IPS-18c (cell line): Measurements from ENCODE around the gene TACR3.
"Not testable (repeated sequence)": the region's sequence is repeated elsewhere in the genome, so short reads cannot be mapped to it uniquely, and the experiment has no call there.

Experiments
- H3K4me3 ChIP-seq: 2 replicates; pipeline ENCODE4 v1.7.0; 2013; ENCODE audit warnings: low read depth, mild to moderate bottlenecking, low read length, moderate library complexity; ENCODE audit not compliant: insufficient read depth
- H3K9me3 ChIP-seq: one replicate; pipeline ENCODE4 v1.6.1; 2013; ENCODE audit warnings: mild to moderate bottlenecking, low read length, moderate library complexity; ENCODE audit not compliant: control insufficient read depth, insufficient read depth

TACR3 gene, protein sequence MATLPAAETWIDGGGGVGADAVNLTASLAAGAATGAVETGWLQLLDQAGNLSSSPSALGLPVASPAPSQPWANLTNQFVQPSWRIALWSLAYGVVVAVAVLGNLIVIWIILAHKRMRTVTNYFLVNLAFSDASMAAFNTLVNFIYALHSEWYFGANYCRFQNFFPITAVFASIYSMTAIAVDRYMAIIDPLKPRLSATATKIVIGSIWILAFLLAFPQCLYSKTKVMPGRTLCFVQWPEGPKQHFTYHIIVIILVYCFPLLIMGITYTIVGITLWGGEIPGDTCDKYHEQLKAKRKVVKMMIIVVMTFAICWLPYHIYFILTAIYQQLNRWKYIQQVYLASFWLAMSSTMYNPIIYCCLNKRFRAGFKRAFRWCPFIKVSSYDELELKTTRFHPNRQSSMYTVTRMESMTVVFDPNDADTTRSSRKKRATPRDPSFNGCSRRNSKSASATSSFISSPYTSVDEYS

DNA sequence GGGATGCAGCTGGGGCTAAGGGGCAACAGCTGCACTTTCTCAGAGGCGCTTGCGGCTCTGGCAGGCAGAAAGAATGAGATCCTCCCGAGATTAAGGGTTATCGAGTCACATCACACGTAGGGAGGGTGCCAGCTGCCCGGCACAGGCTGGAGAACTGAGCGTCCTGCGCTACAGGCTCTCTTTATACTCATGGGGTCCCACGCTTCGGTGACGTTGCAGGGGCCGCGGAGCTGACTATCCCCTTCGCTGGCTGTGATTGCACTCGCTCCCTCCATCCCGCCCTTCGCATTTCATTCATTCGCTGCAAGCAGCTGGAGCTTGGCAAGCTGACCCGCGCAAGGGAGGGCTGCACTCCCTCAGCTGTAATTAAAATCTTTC, at the start of gene TACR3:
Gene TACR3 (minus strand): TSS at position 156 of the 378 bp plus-strand sequence. CDS start 310 bp downstream, outside the sequence.
- Histone ChIP-seq H3K4me3 (peak within 1 kb of the TSS; percentile 64), H3K9me3 (no peaks in the 10 kb centered on the region)

DNA sequence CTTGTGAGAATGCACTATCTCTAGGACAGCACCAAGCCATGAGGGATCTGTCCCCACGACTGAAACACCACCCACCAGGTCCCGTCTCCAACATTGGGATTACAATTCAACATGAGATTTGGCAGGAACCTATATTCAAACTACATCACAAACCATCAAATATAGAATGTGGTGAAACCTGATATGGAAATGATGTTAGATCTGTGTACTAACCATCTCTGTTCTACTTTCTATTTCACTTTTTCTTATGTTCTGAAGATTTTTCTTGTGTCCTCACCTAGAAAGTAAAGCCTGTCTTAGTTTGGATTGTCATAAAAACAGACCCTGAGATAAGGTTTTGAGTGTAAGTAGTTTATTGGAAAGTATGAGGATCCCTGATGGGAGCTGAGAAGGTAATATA, 37.8 kb upstream of the TACR3 start:
- Histone ChIP-seq H3K4me3 (no peak overlapping the region), H3K9me3 (no peaks in the 10 kb centered on the region)

DNA sequence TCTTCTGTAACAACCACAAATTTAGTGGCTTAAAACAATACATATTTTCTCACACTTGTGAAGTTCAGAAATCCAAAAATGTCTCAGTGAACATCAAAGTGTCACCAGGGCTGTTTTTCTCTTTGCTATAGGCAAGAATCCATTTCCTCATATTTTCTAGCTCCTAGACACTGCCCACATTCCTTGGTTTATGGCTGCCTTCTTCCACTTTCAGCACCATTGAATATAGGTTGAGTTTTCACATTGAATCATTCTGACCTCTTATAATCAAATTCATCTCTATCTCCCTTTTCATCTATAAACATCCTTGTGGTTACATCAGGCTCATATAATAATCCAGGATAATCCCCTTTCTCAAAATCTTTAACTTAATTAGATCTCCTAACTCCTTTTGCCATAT, 37.0 kb upstream of the TACR3 start:
- H3K4me3 ChIP-seq: no peak overlapping the region
- no peaks in the 10 kb centered on the region for H3K9me3 ChIP-seq

DNA sequence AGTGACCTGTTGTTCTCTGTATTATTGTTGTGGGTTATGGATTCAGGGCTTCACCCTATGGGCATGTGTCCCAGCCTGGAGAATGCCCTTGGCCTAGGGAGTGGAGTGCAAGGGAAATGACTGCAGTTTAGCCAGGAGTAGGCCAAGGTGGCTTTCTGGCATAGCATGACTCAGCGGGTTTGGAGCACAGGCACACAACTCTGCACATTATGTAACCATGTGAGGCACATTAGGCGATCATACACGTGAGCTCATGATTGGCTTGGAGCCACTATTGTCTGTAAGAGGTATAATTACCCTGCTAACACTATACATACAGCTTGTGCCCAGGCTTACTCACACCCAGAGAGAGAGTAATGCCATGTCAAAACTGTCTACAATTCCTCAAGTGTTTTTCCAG, 35.1 kb upstream of the TACR3 start:
- Histone ChIP-seq H3K9me3 (no peaks in the 10 kb centered on the region), H3K4me3 (no peak overlapping the region)

DNA sequence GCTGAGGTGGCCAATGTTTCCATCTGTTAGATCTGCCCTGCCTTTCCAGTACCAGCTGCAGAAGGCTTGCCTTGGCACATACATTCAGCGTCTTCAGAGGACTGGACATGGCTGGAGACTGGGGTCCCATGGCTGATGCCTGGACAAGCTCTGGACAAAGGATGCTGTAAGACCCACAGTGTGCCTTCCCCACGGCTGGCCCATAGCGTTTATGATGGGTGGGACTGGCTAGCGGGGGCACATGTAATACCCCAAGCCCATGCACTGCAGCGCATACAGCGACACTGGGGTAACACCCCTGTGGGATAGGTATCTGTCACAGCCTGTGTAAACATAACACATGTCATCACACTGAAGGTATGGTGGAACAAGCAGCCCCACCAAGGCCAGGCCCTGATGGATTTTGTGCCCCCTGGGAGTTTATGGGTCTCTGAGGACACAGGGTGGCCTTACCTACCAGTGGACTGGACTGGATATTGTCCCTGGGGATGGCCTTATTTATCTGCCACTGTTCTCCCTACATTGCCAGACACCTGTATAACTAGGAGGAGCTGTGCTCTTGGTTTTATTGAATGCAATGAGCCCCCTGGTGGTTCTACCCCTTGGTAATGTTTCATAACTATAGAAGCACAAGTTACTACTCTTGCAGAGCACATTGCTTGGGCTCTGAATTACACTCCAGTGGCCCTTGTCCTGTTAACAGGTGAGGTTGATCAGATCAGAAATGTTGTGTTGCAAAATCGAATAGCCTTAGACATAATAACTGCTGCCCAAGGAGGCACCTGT, 34.3 kb upstream of the TACR3 start:
- no peak overlapping the region for H3K4me3 ChIP-seq
- no peaks in the 10 kb centered on the region for H3K9me3 ChIP-seq

DNA sequence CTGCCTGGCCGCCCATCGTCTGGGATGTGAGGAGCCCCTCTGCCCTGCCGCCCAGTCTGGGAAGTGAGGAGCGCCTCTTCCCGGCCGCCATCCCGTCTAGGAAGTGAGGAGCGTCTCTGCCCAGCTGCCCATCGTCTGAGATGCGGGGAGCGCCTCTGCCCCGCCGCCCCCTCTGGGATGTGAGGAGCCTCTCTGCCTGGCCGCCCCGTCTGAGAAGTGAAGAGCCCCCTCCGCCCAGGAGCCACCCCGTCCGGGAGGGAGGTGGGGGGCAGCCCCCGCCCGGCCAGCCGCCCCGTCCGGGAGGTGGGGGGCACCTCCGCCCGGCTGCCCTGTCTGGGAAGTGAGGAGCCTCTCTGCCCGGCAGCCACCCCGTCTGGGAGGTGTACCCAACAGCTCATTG, 3.4 kb upstream of the TACR3 start:
- H3K4me3 ChIP-seq, H3K9me3 ChIP-seq: not testable (repeated sequence)

DNA sequence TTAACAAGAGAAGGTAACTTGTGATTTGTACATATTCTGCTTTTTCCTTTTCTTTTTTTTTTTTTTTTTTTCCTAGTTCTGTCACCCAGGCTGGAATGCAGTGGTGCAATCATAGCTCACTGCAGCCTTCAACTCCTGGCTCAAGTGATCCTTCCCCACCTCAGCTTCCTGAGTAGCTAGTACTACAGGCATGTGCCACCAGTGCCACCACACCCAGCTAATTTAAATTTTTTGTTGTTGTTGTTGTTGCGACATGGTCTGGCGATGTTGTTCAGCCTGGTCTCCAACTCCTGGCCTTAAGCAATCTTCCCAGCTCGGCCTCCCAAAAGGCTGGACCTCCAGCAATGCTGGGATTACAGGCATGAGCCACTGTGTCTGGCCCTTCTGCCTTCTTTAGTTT, 1.5 kb upstream of the TACR3 start:
- no peak overlapping the region for H3K4me3 ChIP-seq
- no peaks in the 10 kb centered on the region for H3K9me3 ChIP-seq

DNA sequence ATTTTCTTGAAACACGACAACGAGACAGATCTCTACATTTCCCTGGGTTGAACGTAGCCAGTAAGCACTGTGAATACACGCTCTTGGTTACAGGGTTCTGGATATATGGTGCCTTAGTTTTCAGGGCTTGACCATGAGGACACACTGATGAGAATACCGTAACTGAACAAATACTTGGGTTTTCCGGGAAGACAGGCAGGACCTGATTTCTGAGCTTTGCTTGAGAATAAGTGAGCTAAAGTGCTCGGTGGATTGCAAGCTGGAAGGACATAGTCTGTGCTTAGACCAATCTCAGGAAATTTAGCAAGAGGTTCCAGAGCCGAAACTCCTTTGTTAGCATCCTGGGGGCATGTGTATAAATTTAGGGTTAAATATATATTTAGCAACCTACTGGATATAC, 876 bp upstream of the TACR3 start:
- Histone ChIP-seq H3K4me3 (peak overlapping the region; percentile 64; the same call in 1 of the 2 replicates), H3K9me3 (no peaks in the 10 kb centered on the region)

DNA sequence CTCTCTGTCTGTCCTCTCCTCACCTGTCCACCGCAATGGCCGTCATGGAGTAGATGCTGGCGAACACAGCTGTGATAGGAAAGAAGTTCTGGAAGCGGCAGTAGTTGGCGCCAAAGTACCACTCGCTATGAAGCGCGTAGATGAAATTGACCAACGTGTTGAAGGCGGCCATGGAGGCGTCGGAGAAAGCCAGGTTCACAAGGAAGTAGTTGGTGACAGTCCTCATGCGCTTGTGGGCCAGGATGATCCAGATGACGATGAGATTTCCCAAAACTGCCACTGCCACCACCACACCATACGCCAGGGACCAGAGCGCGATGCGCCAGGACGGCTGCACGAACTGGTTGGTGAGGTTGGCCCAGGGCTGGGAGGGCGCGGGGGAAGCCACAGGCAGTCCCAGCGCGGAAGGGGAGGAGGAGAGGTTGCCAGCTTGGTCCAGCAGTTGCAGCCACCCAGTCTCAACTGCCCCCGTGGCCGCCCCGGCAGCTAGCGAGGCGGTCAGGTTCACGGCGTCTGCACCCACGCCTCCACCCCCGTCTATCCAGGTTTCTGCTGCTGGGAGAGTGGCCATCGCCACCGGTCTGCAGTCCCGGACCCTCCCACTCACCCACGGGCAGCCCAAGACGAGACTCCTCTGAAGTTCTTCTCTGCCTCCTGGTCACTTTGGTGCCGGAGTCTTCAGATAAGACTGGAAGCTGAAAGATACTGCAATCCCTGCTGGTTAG, 518 bp downstream of the TACR3 start:
- H3K4me3 ChIP-seq: peak overlapping the region; percentile 64
- no peaks in the 10 kb centered on the region for H3K9me3 ChIP-seq

DNA sequence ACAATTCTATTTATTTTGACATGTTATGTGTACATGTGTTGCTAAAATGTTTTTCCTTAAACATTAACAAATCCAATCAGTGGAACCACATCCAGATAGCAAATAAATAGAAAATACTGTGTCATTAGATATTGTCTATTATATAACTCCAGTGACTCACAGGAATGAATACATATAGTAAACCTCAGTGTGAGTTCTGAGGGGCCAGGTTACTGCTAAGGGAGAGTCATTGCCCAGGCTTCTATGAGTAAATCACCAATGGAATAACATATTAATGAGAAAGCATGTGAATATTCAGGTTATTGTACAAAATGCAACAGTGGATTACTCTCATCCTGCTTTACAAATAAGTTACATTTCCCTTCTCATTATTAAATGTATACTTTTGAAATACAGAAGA, 27.2 kb downstream of the TACR3 start:
- H3K9me3 ChIP-seq: no peaks in the 10 kb centered on the region
- H3K4me3 ChIP-seq: no peak overlapping the region

DNA sequence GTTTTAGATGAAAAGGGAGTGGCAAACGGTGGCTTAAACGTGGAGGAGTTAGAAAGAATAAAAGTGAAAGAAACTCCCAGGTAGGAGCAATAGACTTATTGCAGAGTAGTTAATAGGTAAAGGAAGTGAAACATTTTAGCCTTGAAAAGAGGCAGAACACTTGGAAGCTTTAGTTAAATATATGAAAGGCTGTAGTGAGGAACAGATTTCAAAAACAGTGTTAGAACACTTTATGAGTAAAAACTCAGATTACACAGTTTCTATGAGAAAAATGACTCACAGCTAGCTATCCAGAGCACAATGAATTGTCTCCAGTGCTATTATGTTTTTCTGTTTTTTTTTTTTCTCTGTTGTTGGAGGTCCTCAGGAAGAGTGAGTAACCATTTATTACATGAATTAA, 45.8 kb downstream of the TACR3 start:
- H3K9me3 ChIP-seq: no peaks in the 10 kb centered on the region
- no peak overlapping the region for H3K4me3 ChIP-seq

DNA sequence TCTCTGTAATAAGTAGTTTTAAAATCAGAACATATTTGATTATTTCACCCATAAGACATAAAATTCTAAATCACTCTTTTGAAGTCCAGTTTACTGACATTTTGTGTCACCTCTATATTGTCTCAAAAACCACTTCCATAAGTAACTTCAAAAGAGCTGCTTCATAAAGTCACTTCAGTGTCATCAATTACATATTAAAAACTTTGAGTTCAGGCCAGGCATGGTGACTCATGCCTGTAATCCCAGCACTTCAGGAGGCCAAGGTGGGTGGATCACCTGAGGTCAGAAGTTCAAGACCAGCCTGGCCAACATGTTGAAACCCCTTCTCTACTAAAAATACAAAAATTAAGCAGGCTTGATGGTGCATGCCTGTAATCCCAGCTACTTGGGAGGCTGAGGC, 53.0 kb downstream of the TACR3 start:
- H3K4me3 ChIP-seq, H3K9me3 ChIP-seq: not testable (repeated sequence)

DNA sequence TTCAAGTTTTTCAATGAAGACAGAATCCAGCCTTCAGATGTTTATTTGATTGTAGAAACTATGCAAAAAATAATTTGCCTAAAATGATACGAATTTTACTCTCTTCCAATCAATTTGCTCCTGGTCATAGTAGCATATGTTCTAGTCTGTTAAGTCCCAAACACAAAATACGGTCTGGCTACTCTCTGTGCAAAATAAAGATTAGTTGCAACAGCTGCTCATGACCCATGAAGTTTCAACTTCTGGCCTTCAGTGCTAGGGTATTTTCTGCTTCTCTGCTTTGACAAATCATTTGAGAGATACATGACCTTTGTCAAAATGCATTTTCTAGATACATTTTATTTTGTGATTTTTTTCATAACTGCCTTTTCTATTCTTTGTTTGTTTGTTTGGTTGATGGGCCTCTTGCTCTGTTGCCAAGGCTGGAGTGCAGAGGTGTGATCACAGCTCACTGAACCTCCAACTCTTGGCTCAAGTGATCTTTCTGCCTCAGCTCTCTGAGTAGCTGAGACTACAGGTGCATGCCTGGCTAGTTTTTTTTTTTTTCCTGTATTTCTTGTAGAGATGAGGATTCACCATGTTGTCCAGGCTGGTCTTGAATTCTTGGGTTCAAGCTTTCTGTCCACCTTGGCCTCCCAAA, 55.2 kb downstream of the TACR3 start:
- no peak overlapping the region for H3K4me3 ChIP-seq
- H3K9me3 ChIP-seq: no peaks in the 10 kb centered on the region

DNA sequence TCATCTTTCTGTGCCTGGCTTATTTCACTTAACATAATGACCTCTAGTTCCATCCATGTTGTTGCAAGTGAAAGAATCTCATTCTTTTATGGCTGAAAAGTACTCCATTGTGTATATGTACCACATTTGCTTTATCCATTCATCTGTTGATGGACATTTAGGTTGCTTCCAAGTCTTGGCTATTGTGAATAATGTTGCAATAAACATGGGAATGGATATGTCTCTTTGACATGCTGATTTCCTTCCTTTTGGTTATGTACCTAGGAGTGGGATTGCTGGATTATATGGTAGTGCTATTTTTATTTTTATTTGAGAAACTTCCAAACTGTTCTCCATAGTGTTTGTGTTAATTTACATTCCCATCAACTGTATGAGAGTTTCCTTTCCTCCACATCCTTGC, 71.2 kb downstream of the TACR3 start:
- Histone ChIP-seq H3K9me3 (no peaks in the 10 kb centered on the region), H3K4me3 (no peak overlapping the region)

DNA sequence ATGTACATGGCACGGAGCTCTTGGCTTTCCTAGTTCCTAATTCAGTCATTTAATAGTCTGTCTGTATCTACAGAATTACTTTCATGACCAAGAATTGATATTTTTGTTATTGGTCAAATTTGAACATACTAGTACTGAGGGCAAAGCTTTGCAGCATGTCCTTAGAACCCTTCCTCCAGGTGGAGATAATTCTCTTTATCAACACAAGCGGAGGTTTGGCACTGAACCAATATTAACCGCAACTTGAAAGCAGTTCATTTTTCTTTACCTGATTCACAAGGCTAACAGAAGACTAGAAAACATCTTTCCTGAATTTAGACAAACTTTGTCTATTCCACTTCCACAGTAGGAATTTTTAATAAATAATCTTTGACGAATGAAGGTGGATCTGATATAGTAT, 73.8 kb downstream of the TACR3 start:
- Histone ChIP-seq H3K9me3 (no peaks in the 10 kb centered on the region), H3K4me3 (no peak overlapping the region)

DNA sequence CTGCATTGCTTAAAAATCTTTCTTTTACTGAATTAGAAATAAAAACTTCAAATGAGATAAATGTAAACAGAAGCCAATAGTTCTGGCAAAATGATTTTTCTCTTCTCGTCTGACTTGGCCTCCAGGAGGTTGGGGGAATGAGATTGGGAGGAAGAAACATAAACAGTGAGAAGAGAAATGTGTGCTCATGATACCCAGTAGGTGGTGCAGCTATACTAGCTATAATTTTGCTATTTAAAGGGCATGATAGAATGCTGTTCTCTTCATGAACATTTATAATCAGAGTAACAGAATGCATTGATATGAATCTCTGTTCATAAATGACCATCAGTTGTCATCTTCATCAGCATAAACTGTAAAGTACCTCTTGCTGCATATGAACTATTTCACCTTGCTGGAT, 85.5 kb downstream of the TACR3 start:
- Histone ChIP-seq H3K4me3 (no peak overlapping the region), H3K9me3 (no peaks in the 10 kb centered on the region)

DNA sequence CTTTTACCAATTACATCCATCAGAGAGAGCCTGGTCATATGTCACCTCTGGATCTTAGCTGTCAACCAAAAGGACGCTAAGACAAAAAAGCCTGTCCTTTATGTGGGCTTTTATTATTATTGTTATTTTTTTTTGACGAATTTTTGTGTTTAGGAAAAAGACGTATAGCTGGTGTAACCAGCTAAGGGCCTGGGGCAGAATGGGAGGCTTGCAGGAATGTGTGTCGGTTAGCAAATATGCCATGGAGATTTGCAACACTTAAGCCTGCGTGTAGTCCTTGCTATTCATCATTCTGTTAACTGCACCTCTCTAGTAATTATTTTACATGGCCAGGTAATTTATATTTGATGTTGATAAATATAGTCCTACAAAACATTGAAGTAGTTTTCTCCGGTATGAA, 93.5 kb downstream of the TACR3 start:
- Histone ChIP-seq H3K4me3 (no peak overlapping the region), H3K9me3 (no peaks in the 10 kb centered on the region)
